ENCODE results near the gene GYG2.

GRCh38 chrX:2924151-2924550 lies 95.4 kb downstream of the GYG2 start:
- TF ChIP-seq, protein P1, sequence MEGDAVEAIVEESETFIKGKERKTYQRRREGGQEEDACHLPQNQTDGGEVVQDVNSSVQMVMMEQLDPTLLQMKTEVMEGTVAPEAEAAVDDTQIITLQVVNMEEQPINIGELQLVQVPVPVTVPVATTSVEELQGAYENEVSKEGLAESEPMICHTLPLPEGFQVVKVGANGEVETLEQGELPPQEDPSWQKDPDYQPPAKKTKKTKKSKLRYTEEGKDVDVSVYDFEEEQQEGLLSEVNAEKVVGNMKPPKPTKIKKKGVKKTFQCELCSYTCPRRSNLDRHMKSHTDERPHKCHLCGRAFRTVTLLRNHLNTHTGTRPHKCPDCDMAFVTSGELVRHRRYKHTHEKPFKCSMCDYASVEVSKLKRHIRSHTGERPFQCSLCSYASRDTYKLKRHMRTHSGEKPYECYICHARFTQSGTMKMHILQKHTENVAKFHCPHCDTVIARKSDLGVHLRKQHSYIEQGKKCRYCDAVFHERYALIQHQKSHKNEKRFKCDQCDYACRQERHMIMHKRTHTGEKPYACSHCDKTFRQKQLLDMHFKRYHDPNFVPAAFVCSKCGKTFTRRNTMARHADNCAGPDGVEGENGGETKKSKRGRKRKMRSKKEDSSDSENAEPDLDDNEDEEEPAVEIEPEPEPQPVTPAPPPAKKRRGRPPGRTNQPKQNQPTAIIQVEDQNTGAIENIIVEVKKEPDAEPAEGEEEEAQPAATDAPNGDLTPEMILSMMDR (conservative IDR thresholded peaks at IDR 0.05), result no peak
- no peak for TF ChIP-seq EZH2 (IDR thresholded peaks at IDR 0.05; ENCODE audit: low read depth)

All from PC-9 (cell line).